Sigmoid colon (tissue), 7 donors: ENCODE measurements around the gene DYNC1I1. TPM values are rescaled to one million over a fixed set of nuclear protein-coding genes. Genes with fewer than 3 reads are reported as not detected.

ENCODE experiments used
- DNase-seq: peaks from one replicate; pipeline ENCODE4 v3.0.0-alpha.2; 2019
- H3K27ac ChIP-seq, 4 donors: fragments of 200-600 bp; sonication (generic); one replicate each; pipeline ENCODE4 v1.5.1; 2016 to 2019; ENCODE audit warnings: mild to moderate bottlenecking in 1 of 4
- H3K27me3 ChIP-seq, 3 donors: fragments of 200-600 bp; sonication (generic); one replicate each; pipeline ENCODE4 v1.5.1; 2019; ENCODE audit warnings: mild to moderate bottlenecking in 1 of 3
- H3K36me3 ChIP-seq, 4 donors: fragments of 200-600 bp; sonication (generic); one replicate each; pipeline ENCODE4 v1.5.1; 2016 to 2019
- H3K4me1 ChIP-seq, 4 donors: fragments of 200-600 bp; sonication (generic); one replicate each; pipeline ENCODE4 v1.5.1; 2017 to 2019
- H3K4me3 ChIP-seq, 4 donors: fragments of 200-600 bp; sonication (generic); one replicate each; pipeline ENCODE4 v1.5.1; 2017 to 2019; ENCODE audit warnings: mild to moderate bottlenecking in 2 of 4, moderate library complexity in 1 of 4
- H3K9me3 ChIP-seq, 4 donors: fragments of 200-600 bp in 3 of 4; sonication (generic) in 3 of 4; one replicate each; pipeline versions ENCODE4 v1.5.1 to v1.6.1; 2013 to 2019
- EP300 ChIP-seq, 4 donors: sonication (generic); formaldehyde crosslinking; IDR thresholded peaks; one replicate each; pipeline ENCODE4 v1.6.1; 2017; ENCODE audit warnings: antibody characterized with exemption in 4 of 4
- POLR2A ChIP-seq, 2 donors: fragments of 450-650 bp; IDR thresholded peaks; one replicate each; pipeline ENCODE4 v1.6.1; 2016; ENCODE audit warnings: antibody characterized with exemption in 2 of 2, mild to moderate bottlenecking in 2 of 2, moderate library complexity in 2 of 2
- POLR2AphosphoS5 ChIP-seq, 4 donors: sonication (generic); formaldehyde crosslinking; IDR thresholded peaks; one replicate each; pipeline ENCODE4 v1.6.1; 2017; ENCODE audit warnings: antibody characterized with exemption in 4 of 4
- WGBS, 2 donors: extraction: QIAGEN DNeasy Blood & Tissue Kit; methylation state at CpG; one replicate each; pipeline ENCODE4 v1.1.7; 2013; 5-methylcytosine and 5-hydroxymethylcytosine counted together
- intact Hi-C: fragments of 100-400 bp; cut with DNase I; formaldehyde crosslinking; loops from one replicate; pipeline ENCODE4 v1.15.1; 2023
- polyA plus RNA-seq, 3 donors: library from polyadenylated mRNA; stranded (reverse); fragments of 200-250 nt; gene quantifications; one replicate each; pipeline ENCODE4 v1.2.3, GENCODE V29; 2013
- total RNA-seq, 4 donors: library from RNA; depleted of rRNA; stranded (reverse); fragments of >200 nt; gene quantifications; one replicate each; pipeline ENCODE4 v1.1.0, GENCODE V29; 2016
- TF ChIP-seq, protein P1 (sequence below), 4 experiments: fragments of 450-650 bp in 3 of 4; fragments of 200-600 bp in 1 of 4; IDR thresholded peaks; one replicate each; pipeline ENCODE4 v1.5.1; 2016 to 2019; ENCODE audit warnings: antibody characterized with exemption in 4 of 4, mild to moderate bottlenecking in 3 of 4, moderate library complexity in 2 of 4
- donor health status: healthy with polysubstance abuse.
- donor health status: Bipolar disorder and iron deficiency.
- donor health status: healthy.

The DYNC1I1 gene
- total and polyA plus RNA-seq, 7 donors = 0.92 to 65.2 (median 45.1) TPM; not detected in 1

DNA sequence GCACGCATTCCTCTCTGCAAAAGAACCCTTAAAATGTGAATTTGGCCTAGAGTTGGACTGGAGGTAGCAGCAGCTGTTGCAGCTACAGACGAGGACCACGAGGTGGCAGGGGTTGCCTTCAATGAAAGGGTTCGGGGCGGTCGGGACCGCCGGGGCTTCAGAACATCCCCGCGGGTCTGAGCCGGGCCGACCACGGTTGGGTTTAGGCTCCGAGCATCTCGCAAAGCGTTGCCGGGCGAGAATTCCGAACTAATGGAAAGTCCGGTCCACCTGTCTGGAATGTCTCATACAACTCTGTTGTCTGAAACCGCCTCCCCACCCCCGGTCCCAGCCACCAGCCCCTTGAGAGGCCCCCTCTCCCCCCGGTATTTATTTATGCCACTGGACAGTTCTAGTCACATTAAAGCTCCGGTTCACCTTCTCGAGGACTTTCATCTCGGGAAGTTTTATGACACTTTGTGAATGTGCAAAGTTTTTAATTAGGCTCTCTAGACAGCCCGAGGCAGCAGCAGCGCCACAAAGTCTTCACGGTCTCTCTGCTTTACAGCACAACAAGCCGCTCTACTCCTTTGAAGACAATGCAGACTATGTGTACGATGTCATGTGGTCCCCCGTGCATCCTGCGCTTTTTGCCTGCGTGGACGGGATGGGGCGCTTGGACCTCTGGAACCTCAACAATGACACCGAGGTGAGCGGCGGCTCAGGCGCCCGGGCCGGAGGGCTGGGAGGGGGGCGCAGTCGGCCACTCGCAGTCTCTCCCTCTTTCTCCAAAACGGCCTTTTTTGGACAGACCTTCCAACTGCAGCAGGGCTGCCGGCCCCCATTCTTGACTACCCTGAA is 303.4 kb downstream of the DYNC1I1 start:
- Histone ChIP-seq H3K4me1 (peaks cover 0 to 7% (median 5%) of the 10 kb centered on the region in 4 donors), H3K36me3 (no peaks in the 10 kb centered on the region), H3K4me3 (peak overlapping the region; percentile 37 to 53 (median 48)), H3K27ac (no peak overlapping the region), H3K9me3 (no peaks in the 10 kb centered on the region), H3K27me3 (peaks cover 0 to 6% (median 0%) of the 10 kb centered on the region in 3 donors)
- TF ChIP-seq EP300 (IDR thresholded peaks at IDR 0.05) (no peak), POLR2A (IDR thresholded peaks at IDR 0.05) (no peak), POLR2AphosphoS5 (IDR thresholded peaks at IDR 0.05) (no peak)
- TF ChIP-seq, protein P1, sequence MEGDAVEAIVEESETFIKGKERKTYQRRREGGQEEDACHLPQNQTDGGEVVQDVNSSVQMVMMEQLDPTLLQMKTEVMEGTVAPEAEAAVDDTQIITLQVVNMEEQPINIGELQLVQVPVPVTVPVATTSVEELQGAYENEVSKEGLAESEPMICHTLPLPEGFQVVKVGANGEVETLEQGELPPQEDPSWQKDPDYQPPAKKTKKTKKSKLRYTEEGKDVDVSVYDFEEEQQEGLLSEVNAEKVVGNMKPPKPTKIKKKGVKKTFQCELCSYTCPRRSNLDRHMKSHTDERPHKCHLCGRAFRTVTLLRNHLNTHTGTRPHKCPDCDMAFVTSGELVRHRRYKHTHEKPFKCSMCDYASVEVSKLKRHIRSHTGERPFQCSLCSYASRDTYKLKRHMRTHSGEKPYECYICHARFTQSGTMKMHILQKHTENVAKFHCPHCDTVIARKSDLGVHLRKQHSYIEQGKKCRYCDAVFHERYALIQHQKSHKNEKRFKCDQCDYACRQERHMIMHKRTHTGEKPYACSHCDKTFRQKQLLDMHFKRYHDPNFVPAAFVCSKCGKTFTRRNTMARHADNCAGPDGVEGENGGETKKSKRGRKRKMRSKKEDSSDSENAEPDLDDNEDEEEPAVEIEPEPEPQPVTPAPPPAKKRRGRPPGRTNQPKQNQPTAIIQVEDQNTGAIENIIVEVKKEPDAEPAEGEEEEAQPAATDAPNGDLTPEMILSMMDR (IDR thresholded peaks at IDR 0.05) = peak; percentile 9 to 73 (median 64)
- WGBS, 2 donors = 2 to 3% methylated on average over 47 of the region's 47 CpGs
- intact Hi-C loops = loop anchor here (1.0 to 10.0 kb wide), 2 partner anchors 161 to 952 kb away; no protein-coding TSS in a partner anchor
- peak; percentile 72 for DNase-seq

DNA sequence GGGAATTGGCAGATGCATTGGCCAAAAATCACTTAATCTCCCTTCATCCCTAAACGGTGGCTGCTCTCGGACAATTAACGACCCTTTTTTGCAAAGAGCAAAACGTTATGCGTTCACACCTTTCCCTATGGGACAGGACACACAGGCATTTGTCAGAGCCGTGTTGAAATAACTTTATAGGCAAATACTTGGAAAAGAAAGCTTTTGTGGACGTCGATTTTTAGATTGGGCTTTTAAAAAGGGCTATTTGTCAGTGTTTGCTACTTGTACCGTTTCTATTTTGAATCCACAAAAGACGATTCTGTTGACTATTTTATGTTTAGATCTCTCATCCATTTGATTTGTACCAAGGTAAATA is 304.0 kb downstream of the DYNC1I1 start:
- peaks cover 0 to 7% (median 5%) of the 10 kb centered on the region in 4 donors for H3K4me1 ChIP-seq
- 4 to 17% methylated on average over 10 of the region's 10 CpGs for WGBS, 2 donors
- H3K27me3 ChIP-seq = peaks cover 0 to 6% (median 0%) of the 10 kb centered on the region in 3 donors
- H3K27ac ChIP-seq = no peak overlapping the region
- DNase-seq = no peak
- no peaks in the 10 kb centered on the region for H3K9me3 ChIP-seq
- H3K36me3 ChIP-seq = no peaks in the 10 kb centered on the region
- peak overlapping the region; percentile 37 to 53 (median 48) for H3K4me3 ChIP-seq
- TF ChIP-seq POLR2A (IDR thresholded peaks at IDR 0.05) (no peak), POLR2AphosphoS5 (IDR thresholded peaks at IDR 0.05) (no peak), EP300 (IDR thresholded peaks at IDR 0.05) (no peak)
- TF ChIP-seq, protein P1 (IDR thresholded peaks at IDR 0.05) = no peak
- intact Hi-C loops = loop anchor here (10.0 kb wide), 1 partner anchor 162 kb away; no protein-coding TSS in a partner anchor

DNA sequence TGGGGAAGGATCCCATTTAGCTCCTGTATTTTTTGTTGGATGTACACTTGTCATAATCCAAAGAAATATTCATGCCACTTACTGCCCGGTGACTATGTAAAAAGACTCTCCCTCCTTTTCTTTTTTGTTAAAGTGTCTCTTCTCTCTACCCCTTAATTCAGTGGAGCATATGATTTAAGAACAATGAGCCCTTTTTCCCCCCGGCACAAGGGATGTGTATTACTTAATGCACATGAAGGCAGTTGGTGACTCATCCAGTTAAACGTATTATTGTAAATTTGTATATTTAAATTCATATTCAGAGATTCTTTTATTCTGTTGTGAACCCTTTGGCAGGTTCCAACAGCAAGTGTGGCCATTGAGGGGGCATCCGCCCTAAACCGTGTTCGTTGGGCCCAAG is 307.7 kb downstream of the DYNC1I1 start:
- Histone ChIP-seq H3K9me3 (no peaks in the 10 kb centered on the region), H3K27me3 (peaks cover 0 to 6% (median 0%) of the 10 kb centered on the region in 3 donors), H3K27ac (no peak overlapping the region), H3K4me3 (no peak overlapping the region), H3K4me1 (peaks cover 0 to 7% (median 5%) of the 10 kb centered on the region in 4 donors), H3K36me3 (no peaks in the 10 kb centered on the region)
- no peak for TF ChIP-seq EP300 (IDR thresholded peaks at IDR 0.05)
- TF ChIP-seq POLR2AphosphoS5 (IDR thresholded peaks at IDR 0.05) = no peak
- TF ChIP-seq, protein P1 (IDR thresholded peaks at IDR 0.05) = no peak
- TF ChIP-seq POLR2A (IDR thresholded peaks at IDR 0.05) = no peak
- no peak for DNase-seq
- 79 to 88% methylated on average over 6 of the region's 6 CpGs for WGBS, 2 donors
- intact Hi-C loops = no loop called here

DNA sequence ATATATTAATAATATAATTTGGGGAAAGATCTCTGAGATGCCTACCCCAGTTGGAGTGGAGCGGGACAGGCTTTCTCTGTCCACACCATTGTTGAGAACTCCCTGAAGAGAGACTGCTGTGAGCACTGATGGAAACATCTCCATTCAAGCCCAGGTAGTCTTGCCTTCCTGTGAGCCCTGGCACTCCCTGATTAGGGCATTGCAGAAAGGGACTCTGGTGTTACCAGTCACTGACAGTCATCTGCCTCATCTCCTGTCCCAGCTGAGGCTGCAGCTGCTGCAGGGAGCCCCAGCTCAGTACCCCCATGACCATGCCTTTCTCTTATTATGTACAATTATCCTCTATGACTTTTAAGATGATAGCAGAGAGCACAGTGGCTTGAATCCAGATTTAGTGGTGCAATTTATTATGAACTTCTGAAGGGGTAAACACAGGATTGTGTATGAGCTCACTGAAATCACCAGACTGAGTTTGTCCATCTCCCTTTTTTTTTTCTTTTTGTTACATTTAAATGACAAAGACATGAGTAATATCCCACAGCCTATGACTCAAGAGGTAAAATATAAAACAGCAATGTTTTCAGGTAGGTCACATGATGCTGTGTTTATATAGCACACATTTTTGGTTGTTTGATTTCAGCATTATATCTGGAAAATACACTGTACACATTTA is 312.7 kb downstream of the DYNC1I1 start:
- H3K4me3 ChIP-seq = no peak overlapping the region
- intact Hi-C loops = no loop called here
- H3K4me1 ChIP-seq = no peaks in the 10 kb centered on the region
- WGBS, 2 donors = 96 to 98% methylated on average over 1 of the region's 1 CpG
- no peaks in the 10 kb centered on the region for H3K36me3 ChIP-seq
- DNase-seq = no peak
- no peaks in the 10 kb centered on the region for H3K9me3 ChIP-seq
- H3K27ac ChIP-seq = no peak overlapping the region
- H3K27me3 ChIP-seq = no peaks in the 10 kb centered on the region
- TF ChIP-seq, protein P1 (IDR thresholded peaks at IDR 0.05) = no peak
- TF ChIP-seq POLR2AphosphoS5 (IDR thresholded peaks at IDR 0.05) = no peak
- no peak for TF ChIP-seq POLR2A (IDR thresholded peaks at IDR 0.05)
- TF ChIP-seq EP300 (IDR thresholded peaks at IDR 0.05) = no peak
